A549 (cell line): Measurements from ENCODE around the gene LBR. TPM values are rescaled to one million over a fixed set of nuclear protein-coding genes. Genes with fewer than 3 reads are reported as not detected.

Experiments
- ATAC-seq, 2 experiments: fragments of 200-7000 bp in 1 of 2; fragments of >200 bp in 1 of 2; cut with Nextera tagmentation in 1 of 2; cut with Tn5 transposase in 1 of 2; 3 replicates each; pipeline versions ENCODE4 v1.8.0 to v1.9.1; 2018 to 2020; ENCODE audit warnings: mild to moderate bottlenecking in 1 of 2, moderate library complexity in 1 of 2
- CTCF ChIA-PET: fragments of 300-600 bp; sonication (Branson Sonifier 250); formaldehyde crosslinking; extraction: SDS; loops from one replicate; lab custom pipeline; 2021; ENCODE audit warnings: antibody characterized with exemption, inconsistent platforms; lab: Yijun Ruan, JAX
- POLR2A ChIA-PET: fragments of 350-600 bp; formaldehyde crosslinking; extraction: SDS; loops from one replicate; lab custom pipeline; 2021; ENCODE audit warnings: antibody characterized with exemption, inconsistent platforms; lab: Yijun Ruan, JAX
- DNase-seq, 2 experiments: peaks; one replicate each; pipeline versions ENCODE4 v3.0.0 to v3.0.0-alpha.2; 2011 to 2016; ENCODE audit warnings: low read depth in 1 of 2, low spot score in 1 of 2
- FAIRE-seq: peaks from 2 replicates; lab custom pipeline; 2011; peaks lifted over from hg19 to GRCh38; lab: Jason Lieb, UNC
- H3K27ac ChIP-seq, 2 experiments: fragments of >200 bp; sonication (Bioruptor Twin); formaldehyde crosslinking; 3 replicates each; pipeline ENCODE4 v1.5.1; 2016 to 2017
- H3K4me1 ChIP-seq: fragments of >200 bp; sonication (Bioruptor Twin); formaldehyde crosslinking; 3 replicates; pipeline ENCODE4 v1.6.1; 2016
- H3K4me2 ChIP-seq: fragments of >200 bp; sonication (Bioruptor Twin); formaldehyde crosslinking; 3 replicates; pipeline ENCODE4 v1.6.1; 2016
- H3K4me3 ChIP-seq: fragments of >200 bp; sonication (Bioruptor Twin); formaldehyde crosslinking; 3 replicates; pipeline ENCODE4 v1.5.1; 2016
- H3K9me3 ChIP-seq: fragments of >200 bp; sonication (Bioruptor Twin); formaldehyde crosslinking; 3 replicates; pipeline ENCODE4 v1.6.1; 2016
- BHLHE40 ChIP-seq: IDR thresholded peaks from 2 replicates; pipeline ENCODE4 v1.6.1; 2012; ENCODE audit warnings: low read depth, low read length, inconsistent platforms
- CEBPB ChIP-seq, 2 experiments: fragments of >200 bp in 1 of 2; sonication (Bioruptor Twin) in 1 of 2; formaldehyde crosslinking in 1 of 2; IDR thresholded peaks; 2 replicates each; pipeline ENCODE4 v1.6.1; 2012 to 2016
- EHF ChIP-seq: fragments of 250-450 bp; sonication (Bioruptor Pico); IDR thresholded peaks from 2 replicates; pipeline ENCODE4 v1.5.0; 2020; ENCODE audit warnings: mild to moderate bottlenecking
- EP300 ChIP-seq, 2 experiments: fragments of >200 bp; sonication (Bioruptor Twin); formaldehyde crosslinking; IDR thresholded peaks; 2 replicates in 1 of 2; 3 replicates in 1 of 2; pipeline ENCODE4 v1.6.1; 2016 to 2017
- ESRRA ChIP-seq: fragments of 150-350 bp; IDR thresholded peaks from 2 replicates; pipeline ENCODE4 v1.6.1; 2014; ENCODE audit warnings: mild to moderate bottlenecking, low read length, borderline replicate concordance
- FOSL2 ChIP-seq, 2 experiments: fragments of 450-650 bp in 1 of 2; fragments of >200 bp in 1 of 2; sonication (Bioruptor Twin) in 1 of 2; formaldehyde crosslinking; IDR thresholded peaks; 2 replicates each; pipeline versions ENCODE4 v1.5.0 to v1.6.1; 2016 to 2020; ENCODE audit warnings: mild to moderate bottlenecking in 1 of 2, moderate library complexity in 1 of 2
- HEYL ChIP-seq: fragments of 250-450 bp; sonication (Bioruptor Pico); IDR thresholded peaks from 2 replicates; pipeline ENCODE4 v1.8.0; 2021; ENCODE audit warnings: mild to moderate bottlenecking, moderate library complexity
- HOXA7 ChIP-seq: fragments of 250-450 bp; sonication (Bioruptor Pico); IDR thresholded peaks from 2 replicates; pipeline ENCODE4 v1.5.0; 2020; ENCODE audit warnings: mild to moderate bottlenecking, moderate library complexity
- JUNB ChIP-seq: fragments of >200 bp; sonication (Bioruptor Twin); formaldehyde crosslinking; IDR thresholded peaks from 2 replicates; pipeline ENCODE4 v1.6.1; 2016
- MYC ChIP-seq: IDR thresholded peaks from 2 replicates; pipeline ENCODE4 v1.6.1; 2012; ENCODE audit warnings: mild to moderate bottlenecking, inconsistent platforms, low read length, improper control_type of control experiment, borderline replicate concordance
- PBX3 ChIP-seq: IDR thresholded peaks from 2 replicates; pipeline ENCODE4 v1.6.1; 2012
- POLR2A ChIP-seq: IDR thresholded peaks from 2 replicates; pipeline ENCODE4 v1.6.1; 2012; ENCODE audit warnings: mild to moderate bottlenecking, low read length
- RAD21 ChIP-seq, 2 experiments: fragments of >200 bp in 1 of 2; sonication (Bioruptor Twin) in 1 of 2; formaldehyde crosslinking in 1 of 2; IDR thresholded peaks in 1 of 2; conservative IDR thresholded peaks in 1 of 2; 2 replicates in 1 of 2; 3 replicates in 1 of 2; pipeline ENCODE4 v1.6.1; 2012 to 2018; ENCODE audit warnings: inconsistent platforms in 1 of 2
- RARB ChIP-seq: fragments of 250-450 bp; sonication (Bioruptor Pico); IDR thresholded peaks from 2 replicates; pipeline ENCODE4 v1.8.0; 2021; ENCODE audit warnings: mild to moderate bottlenecking, moderate library complexity
- RFX5 ChIP-seq: fragments of 450-650 bp; IDR thresholded peaks from 2 replicates; pipeline ENCODE4 v1.7.1; 2014; ENCODE audit warnings: antibody characterized with exemption, mild to moderate bottlenecking, moderate library complexity
- RNF2 ChIP-seq: fragments of 200-600 bp; sonication (generic); IDR thresholded peaks from 2 replicates; pipeline ENCODE4 v1.6.1; 2016; ENCODE audit warnings: low read depth, mild to moderate bottlenecking, antibody characterized with exemption, moderate library complexity, borderline replicate concordance
- SMC3 ChIP-seq: fragments of >200 bp; sonication (Bioruptor Twin); formaldehyde crosslinking; IDR thresholded peaks from 3 replicates; pipeline ENCODE4 v1.6.1; 2018; ENCODE audit warnings: inconsistent platforms
- SREBF2 ChIP-seq: fragments of 450-650 bp; IDR thresholded peaks from 2 replicates; pipeline ENCODE4 v1.6.1; 2014; ENCODE audit warnings: mild to moderate bottlenecking, moderate library complexity
- TP53 ChIP-seq: fragments of 250-450 bp; sonication (Bioruptor Pico); IDR thresholded peaks from 2 replicates; pipeline ENCODE4 v1.5.0; 2021; ENCODE audit warnings: mild to moderate bottlenecking, moderate library complexity
- ZFP36 ChIP-seq: fragments of 450-650 bp; IDR thresholded peaks from 2 replicates; pipeline ENCODE4 v1.6.1; 2014; ENCODE audit warnings: borderline replicate concordance; ENCODE audit not compliant: partially characterized antibody
- WGBS: methylation state at CpG from one replicate; pipeline ENCODE4 v1.1.6; 2017; ENCODE audit errors: missing lambda C conversion rate; 5-methylcytosine and 5-hydroxymethylcytosine counted together
- polyA plus RNA-seq, 4 experiments: library from polyadenylated mRNA; depleted of rRNA in 3 of 4; stranded (reverse); fragments of >200 nt; fragmentation: RNase III in 1 of 4; extraction: RNeasy Plus Mini Kit Qiagen cat#74134 plus additional on column Dnase treatment in 1 of 4; gene quantifications; 2 replicates in 3 of 4; 3 replicates in 1 of 4; pipeline ENCODE4 v1.2.3, GENCODE V29; 2011 to 2017
- TF ChIP-seq, protein P1 (sequence below): fragments of 150-350 bp; IDR thresholded peaks from 2 replicates; pipeline ENCODE4 v1.6.1; 2014; ENCODE audit warnings: low read depth, mild to moderate bottlenecking, low read length
- TF ChIP-seq, protein P2 (sequence below): fragments of 450-650 bp; IDR thresholded peaks from 2 replicates; pipeline ENCODE4 v1.6.1; 2014; ENCODE audit warnings: antibody characterized with exemption
- TF ChIP-seq, protein P3 (sequence below): IDR thresholded peaks from 2 replicates; pipeline ENCODE4 v1.6.1; 2012
- TF ChIP-seq, protein P4 (sequence below): fragments of >200 bp; sonication (Bioruptor Twin); formaldehyde crosslinking; IDR thresholded peaks from 3 replicates; pipeline ENCODE4 v1.5.1; 2016

The LBR gene
- polyA plus RNA-seq, 2 of the 4 experiments (the other 2 are of a cell fraction), result 40.8 to 68.7 TPM

- Histone ChIP-seq H3K9me3 (no peaks in the 10 kb centered on the region), H3K4me3 (no peak overlapping the region), H3K4me2 (peak overlapping the region; percentile 66), H3K4me1 (peaks cover 36% of the 10 kb centered on the region), H3K27ac (peak overlapping the region; percentile 65 to 84)
- ChIA-PET POLR2A (interaction anchor here (1.0 to 1.1 kb wide), 2 partner anchors 21 to 328 kb away, joined by 3 to 4 read pairs; partner anchors contain the start of genes LBR and SRP9), CTCF (interaction anchor here (1.9 to 2.8 kb wide), 5 partner anchors 9 to 130 kb away, joined by 4 to 14 read pairs (median 6); partner anchors contain the start of gene LBR)
- FAIRE-seq (no peak), DNase-seq (peak; percentile 85 to 90), ATAC-seq (peak; percentile 86 to 90)
- 15% methylated on average over 9 of the region's 9 CpGs for WGBS
- TF ChIP-seq POLR2A (no peak), FOSL2 (IDR thresholded peaks at IDR 0.05) (peak; percentile 27; the same call in 1 of the 2 replicates), FOSL2 (CRISPR knock-in tag; IDR thresholded peaks at IDR 0.05) (peak; percentile 70), JUNB (peak; percentile 43; the same call in 1 of the 2 replicates), HEYL (CRISPR knock-in tag) (no peak), EP300 (IDR thresholded peaks at IDR 0.05) (0 out of 5 replicates have a peak, but pooled peaks of 1 of the 2 experiments have one; percentile 12), RFX5 (no peak)
- TF ChIP-seq, protein P1, sequence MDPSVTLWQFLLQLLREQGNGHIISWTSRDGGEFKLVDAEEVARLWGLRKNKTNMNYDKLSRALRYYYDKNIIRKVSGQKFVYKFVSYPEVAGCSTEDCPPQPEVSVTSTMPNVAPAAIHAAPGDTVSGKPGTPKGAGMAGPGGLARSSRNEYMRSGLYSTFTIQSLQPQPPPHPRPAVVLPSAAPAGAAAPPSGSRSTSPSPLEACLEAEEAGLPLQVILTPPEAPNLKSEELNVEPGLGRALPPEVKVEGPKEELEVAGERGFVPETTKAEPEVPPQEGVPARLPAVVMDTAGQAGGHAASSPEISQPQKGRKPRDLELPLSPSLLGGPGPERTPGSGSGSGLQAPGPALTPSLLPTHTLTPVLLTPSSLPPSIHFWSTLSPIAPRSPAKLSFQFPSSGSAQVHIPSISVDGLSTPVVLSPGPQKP, result no peak
These were observed 21.4 kb upstream of the LBR start for GRCh38 chr1:225449261-225449660.

- Histone ChIP-seq H3K4me2 (no peak overlapping the region), H3K27ac (peak overlapping the region in 1 of 2 experiments; percentile 84; a peak in 4 of 6 replicates), H3K4me1 (peaks cover 27% of the 10 kb centered on the region), H3K4me3 (no peak overlapping the region), H3K9me3 (no peaks in the 10 kb centered on the region)
- no peak for DNase-seq
- TF ChIP-seq SMC3 (no peak), BHLHE40 (no peak), RAD21 (conservative IDR thresholded peaks at IDR 0.05 in 1 of 2, IDR thresholded peaks at IDR 0.05 in 1 of 2) (no peak), JUNB (no peak), HOXA7 (CRISPR knock-in tag) (no peak), ESRRA (no peak)
- TF ChIP-seq, protein P1, result no peak
- 88% methylated on average over 9 of the region's 9 CpGs for WGBS
- no peak for FAIRE-seq
- POLR2A ChIA-PET, result interaction anchor here (1.1 kb wide), 1 partner anchor 329 kb away, joined by 4 read pairs; the partner anchor contains the start of gene SRP9
- ATAC-seq, result no peak
- CTCF ChIA-PET, result interaction anchor here (1.9 to 2.8 kb wide), 4 partner anchors 10 to 129 kb away, joined by 4 to 14 read pairs (median 6); partner anchors contain the start of gene LBR
These were observed 20.4 kb upstream of the LBR start for GRCh38 chr1:225448146-225448805.

DNA sequence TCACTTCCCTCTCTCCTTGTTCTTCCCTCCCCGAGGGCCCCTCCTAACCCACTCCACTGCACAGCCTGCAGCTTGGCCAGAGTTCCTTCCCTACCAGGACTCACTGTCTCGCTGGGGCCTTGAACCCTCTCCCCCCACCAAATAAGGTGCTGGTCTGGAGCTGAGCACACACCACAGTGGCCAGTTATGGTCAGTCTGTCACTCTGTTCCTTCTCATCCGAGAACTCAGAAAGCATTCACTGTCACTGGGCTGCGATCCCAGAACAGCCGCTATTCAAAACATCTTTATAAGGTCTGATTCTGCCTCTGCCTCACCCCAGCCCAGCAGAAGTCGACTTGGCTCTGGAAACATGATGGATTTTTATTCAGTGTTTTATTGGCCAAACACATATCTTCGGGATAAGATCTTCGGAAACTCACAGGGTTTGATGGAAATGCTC, 19.8 kb upstream of the LBR start:
- Histone ChIP-seq H3K9me3 (no peaks in the 10 kb centered on the region), H3K4me1 (peaks cover 31% of the 10 kb centered on the region), H3K4me2 (no peak overlapping the region), H3K27ac (peak overlapping the region in 1 of 2 experiments; percentile 84; a peak in 3 of 6 replicates), H3K4me3 (no peak overlapping the region)
- DNase-seq, result no peak
- 84% methylated on average over 8 of the region's 8 CpGs for WGBS
- no peak for FAIRE-seq
- ATAC-seq, result no peak
- POLR2A ChIA-PET, result no interaction called here
- CTCF ChIA-PET, result interaction anchor here (2.0 to 2.2 kb wide), 2 partner anchors 20 to 27 kb away, joined by 5 to 14 read pairs; partner anchors contain the start of gene LBR
- TF ChIP-seq, protein P2, sequence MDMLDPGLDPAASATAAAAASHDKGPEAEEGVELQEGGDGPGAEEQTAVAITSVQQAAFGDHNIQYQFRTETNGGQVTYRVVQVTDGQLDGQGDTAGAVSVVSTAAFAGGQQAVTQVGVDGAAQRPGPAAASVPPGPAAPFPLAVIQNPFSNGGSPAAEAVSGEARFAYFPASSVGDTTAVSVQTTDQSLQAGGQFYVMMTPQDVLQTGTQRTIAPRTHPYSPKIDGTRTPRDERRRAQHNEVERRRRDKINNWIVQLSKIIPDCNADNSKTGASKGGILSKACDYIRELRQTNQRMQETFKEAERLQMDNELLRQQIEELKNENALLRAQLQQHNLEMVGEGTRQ, result no peak
- TF ChIP-seq CEBPB (IDR thresholded peaks at IDR 0.05), result no peak
- TF ChIP-seq MYC, result no peak
- no peak for TF ChIP-seq RNF2
- no peak for TF ChIP-seq PBX3
- no peak for TF ChIP-seq TP53 (CRISPR knock-in tag)
- no peak for TF ChIP-seq RARB (CRISPR knock-in tag)
- no peak for TF ChIP-seq BHLHE40
- TF ChIP-seq, protein P3, sequence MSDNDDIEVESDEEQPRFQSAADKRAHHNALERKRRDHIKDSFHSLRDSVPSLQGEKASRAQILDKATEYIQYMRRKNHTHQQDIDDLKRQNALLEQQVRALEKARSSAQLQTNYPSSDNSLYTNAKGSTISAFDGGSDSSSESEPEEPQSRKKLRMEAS, result no peak
- TF ChIP-seq SREBF2, result no peak
- TF ChIP-seq, protein P1, result no peak
- TF ChIP-seq EHF (CRISPR knock-in tag), result no peak
- TF ChIP-seq, protein P4, sequence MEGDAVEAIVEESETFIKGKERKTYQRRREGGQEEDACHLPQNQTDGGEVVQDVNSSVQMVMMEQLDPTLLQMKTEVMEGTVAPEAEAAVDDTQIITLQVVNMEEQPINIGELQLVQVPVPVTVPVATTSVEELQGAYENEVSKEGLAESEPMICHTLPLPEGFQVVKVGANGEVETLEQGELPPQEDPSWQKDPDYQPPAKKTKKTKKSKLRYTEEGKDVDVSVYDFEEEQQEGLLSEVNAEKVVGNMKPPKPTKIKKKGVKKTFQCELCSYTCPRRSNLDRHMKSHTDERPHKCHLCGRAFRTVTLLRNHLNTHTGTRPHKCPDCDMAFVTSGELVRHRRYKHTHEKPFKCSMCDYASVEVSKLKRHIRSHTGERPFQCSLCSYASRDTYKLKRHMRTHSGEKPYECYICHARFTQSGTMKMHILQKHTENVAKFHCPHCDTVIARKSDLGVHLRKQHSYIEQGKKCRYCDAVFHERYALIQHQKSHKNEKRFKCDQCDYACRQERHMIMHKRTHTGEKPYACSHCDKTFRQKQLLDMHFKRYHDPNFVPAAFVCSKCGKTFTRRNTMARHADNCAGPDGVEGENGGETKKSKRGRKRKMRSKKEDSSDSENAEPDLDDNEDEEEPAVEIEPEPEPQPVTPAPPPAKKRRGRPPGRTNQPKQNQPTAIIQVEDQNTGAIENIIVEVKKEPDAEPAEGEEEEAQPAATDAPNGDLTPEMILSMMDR, result no peak
- TF ChIP-seq ZFP36, result no peak
